GM18951 (cell line): ENCODE data around the gene FCHO1.
"Not testable (repeated sequence)": the region's sequence is repeated elsewhere in the genome, so short reads cannot be mapped to it uniquely, and the experiment has no call there.

Experiments
- POLR2A ChIP-seq: IDR thresholded peaks from 4 replicates; pipeline ENCODE4 v1.6.1; 2011; ENCODE audit warnings: mild to moderate bottlenecking; ENCODE audit not compliant: insufficient read length, insufficient read depth; ENCODE audit errors: extremely low read depth
- in situ Hi-C: fragments of 300-500 bp; cut with MboI; formaldehyde crosslinking; loops from one replicate; pipeline ENCODE4 v1.12.0; 2022; ENCODE audit warnings: low sequenced_read_pairs, mixed read lengths, inconsistent platforms; ENCODE audit not compliant: unreplicated experiment

The FCHO1 gene

GRCh38 chr19:17762505-17763229 is 11.4 kb downstream of the FCHO1 start:
- TF ChIP-seq POLR2A, result no peak
- in situ Hi-C loops, result no loop called here

- in situ Hi-C loops, result no loop called here
- no peak for TF ChIP-seq POLR2A
Measured at GRCh38 chr19:17764348-17764747, 13.1 kb downstream of the FCHO1 start.

DNA sequence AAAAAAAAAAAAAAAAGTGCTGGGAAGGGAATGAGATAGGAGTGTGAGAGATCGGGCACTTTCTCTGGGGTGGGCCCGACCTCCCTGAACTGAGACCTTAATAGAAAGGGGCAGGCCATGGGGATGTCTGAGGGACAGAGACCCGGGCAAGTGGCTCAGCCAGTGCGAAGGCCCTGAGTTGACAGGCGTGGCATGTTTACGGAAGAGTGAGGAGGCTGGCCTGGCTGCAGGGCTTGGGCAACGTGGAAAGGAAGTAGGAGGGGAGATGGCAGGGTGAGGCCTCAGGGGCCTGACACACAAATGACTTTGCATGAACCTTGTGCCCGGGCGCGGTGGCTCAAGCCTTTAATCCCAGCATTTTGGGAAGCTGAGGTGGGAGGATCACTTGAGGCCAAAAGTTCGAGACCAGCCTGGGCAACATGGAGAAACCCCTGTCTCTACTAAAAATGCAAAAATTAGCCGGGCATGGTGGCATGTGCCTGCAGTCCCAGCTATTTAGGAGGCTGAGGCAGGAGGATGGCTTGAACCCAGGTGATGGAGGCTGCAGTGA is 13.9 kb downstream of the FCHO1 start:
- in situ Hi-C loops, result no loop called here
- no peak for TF ChIP-seq POLR2A

GRCh38 chr19:17766543-17767131 is 15.4 kb downstream of the FCHO1 start:
- no peak for TF ChIP-seq POLR2A
- in situ Hi-C loops, result no loop called here

DNA sequence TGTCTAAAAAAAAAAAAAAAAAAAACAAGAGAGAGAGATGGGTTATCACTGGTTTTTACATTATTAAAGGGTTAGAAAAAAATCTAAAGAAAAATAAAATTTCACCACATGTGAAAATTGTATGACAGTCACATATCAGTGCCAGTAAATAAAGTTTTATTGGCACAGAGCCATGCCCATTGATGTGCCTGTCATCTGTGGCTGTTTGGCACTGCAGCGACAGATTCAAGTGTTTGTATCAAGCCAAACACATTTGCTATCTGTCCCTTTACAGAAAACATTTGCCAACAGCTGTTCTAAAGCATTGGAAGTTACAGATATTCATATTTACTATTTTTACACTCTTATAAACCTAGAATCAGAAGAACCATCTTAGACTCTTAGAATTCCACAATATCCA is 16.3 kb downstream of the FCHO1 start:
- in situ Hi-C loops, result no loop called here
- TF ChIP-seq POLR2A, result no peak

GRCh38 chr19:17770613-17771012 is 19.3 kb downstream of the FCHO1 start:
- in situ Hi-C loops, result no loop called here
- no peak for TF ChIP-seq POLR2A

- TF ChIP-seq POLR2A, result no peak
- in situ Hi-C loops, result no loop called here
Measured at GRCh38 chr19:17772172-17772571, 20.9 kb downstream of the FCHO1 start.

DNA sequence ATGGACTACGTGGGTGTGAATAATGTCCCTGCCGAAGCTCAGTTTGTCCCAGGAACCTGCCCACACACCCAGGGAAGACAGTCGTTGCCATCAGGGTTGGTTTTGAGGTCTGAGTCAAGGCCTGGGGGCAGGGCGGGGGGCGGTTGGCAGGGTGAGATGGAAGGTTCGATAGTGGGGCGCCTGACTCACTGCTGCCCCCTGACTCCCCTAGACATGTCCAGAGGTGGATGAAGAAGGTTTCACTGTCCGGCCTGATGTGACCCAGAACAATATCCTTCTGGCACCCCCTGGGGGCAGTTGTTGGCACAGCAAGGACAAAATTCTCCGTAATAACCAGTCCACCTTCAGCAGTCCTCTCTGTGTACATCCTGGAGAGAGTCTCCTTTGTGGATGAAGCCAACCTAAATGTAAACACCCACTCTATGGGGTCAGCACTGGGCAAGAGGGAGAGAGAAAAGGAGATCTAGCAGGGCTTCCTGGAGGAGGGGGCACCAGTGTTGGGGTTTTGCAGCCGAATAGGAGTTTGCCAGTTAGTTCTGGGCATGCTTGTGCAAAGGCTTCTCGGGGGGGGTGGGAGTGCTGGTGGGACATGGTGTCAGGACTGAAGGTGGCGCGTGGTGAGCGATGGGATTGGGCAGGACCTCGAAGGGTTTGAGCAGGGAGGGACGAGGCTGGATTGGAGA is 24.1 kb downstream of the FCHO1 start:
- no peak for TF ChIP-seq POLR2A
- in situ Hi-C loops, result no loop called here

DNA sequence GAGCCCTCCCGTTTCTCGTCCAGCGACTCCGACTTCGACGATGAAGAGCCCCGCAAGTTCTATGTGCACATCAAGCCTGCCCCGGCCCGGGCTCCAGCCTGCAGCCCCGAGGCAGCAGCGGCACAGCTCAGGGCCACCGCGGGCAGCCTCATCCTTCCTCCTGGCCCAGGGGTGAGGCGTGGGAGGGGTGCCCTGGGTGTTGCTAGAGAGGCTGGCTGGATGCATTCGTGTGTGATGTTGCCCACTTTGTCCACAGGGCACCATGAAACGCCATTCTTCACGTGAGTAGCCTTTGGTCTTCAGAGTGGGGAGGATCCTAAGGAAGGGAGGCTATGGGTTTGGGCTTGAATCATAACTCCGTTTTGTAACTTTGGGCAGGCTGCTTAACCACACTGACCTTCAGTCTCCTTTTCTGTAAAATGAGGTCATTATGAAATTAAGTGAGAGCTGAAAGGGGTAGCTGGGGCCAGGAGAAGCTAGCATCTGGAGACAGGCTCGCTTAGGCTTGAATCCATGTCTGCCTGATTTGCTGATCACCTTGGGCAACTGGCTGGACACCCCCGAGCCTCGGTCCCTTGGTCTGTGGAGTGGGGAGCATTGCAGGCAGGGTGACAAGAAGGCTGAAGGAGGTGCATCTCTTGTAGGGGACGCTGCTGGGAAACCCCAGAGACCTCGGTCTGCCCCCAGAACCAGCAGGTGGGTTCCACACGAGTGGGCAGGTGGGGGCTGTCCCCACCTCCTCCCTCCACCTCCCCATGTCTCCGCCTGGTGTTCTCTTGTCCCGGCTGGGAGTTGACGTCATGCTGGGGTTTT is 24.9 kb downstream of the FCHO1 start:
- no peak for TF ChIP-seq POLR2A
- in situ Hi-C loops, result no loop called here

DNA sequence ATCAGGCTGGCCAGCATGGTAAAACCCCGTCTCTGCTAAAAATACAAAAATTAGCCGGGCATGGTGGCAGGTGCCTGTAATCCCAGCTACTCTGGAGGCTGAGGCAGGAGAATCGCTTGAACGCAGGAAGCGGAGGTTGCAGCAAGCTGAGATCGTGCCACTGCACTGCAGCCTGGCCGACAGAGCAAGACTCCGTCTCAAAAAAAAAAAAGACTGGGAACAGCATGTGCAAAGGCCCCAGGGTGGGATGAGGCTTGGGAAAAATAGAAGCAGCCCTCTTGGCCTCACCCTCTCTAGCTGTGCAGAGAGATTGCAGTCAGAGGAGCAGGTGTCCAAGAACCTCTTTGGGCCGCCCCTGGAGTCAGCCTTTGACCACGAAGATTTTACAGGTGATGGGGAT is 26.6 kb downstream of the FCHO1 start:
- in situ Hi-C loops, result not testable (repeated sequence)

GRCh38 chr19:17778251-17778967 is 27.1 kb downstream of the FCHO1 start:
- in situ Hi-C loops, result no loop called here
- no peak for TF ChIP-seq POLR2A
